Measurements from ENCODE around the gene ARHGEF1. TPM values are rescaled to one million over a fixed set of nuclear protein-coding genes. Genes with fewer than 3 reads are reported as not detected.

ARHGEF1 gene
- total RNA-seq: 646 and 661 TPM in 2 replicates
- 196 TPM for total RNA-seq (2013)
- 886 and 1,024 TPM in 2 replicates for polyA plus RNA-seq
- 150 and 301 TPM in 2 replicates for polyA minus RNA-seq

GRCh38 chr19:41882568-41883462 is at the start of gene ARHGEF1:
Gene ARHGEF1 (plus strand): TSS chr19:41883184. CDS start chr19:41888083, 4,899 bp downstream.
- peak; percentile 82 for DNase-seq
- Mint-ChIP-seq H3K4me1 (peaks cover 77% of the 10 kb centered on the region), H3K27ac (peak within 1 kb of the TSS; percentile 98), H3K9me3 (ENCODE audit: insufficient read depth) (no peaks in the 10 kb centered on the region), H3K27me3 (no peaks in the 10 kb centered on the region), H3K4me3 (peak within 1 kb of the TSS; percentile 93)
- H2AFZ ChIP-seq (ENCODE audit: insufficient read depth, low read depth, low read length, poor library complexity, severe bottlenecking): peak within 1 kb of the TSS; percentile 61
- peak within 1 kb of the TSS; percentile 87 for H3K4me2 ChIP-seq (replicated peaks; ENCODE audit: low read depth, low read length, poor library complexity, severe bottlenecking)
- peaks cover 80% of the 10 kb centered on the region for H4K20me1 ChIP-seq (ENCODE audit: control insufficient read depth, insufficient read depth, low read length, poor library complexity, severe bottlenecking)
- peaks cover 0 to 44% of the 10 kb centered on the region in 2 experiments for H3K36me3 ChIP-seq (replicated peaks in 1 of 2; ENCODE audit: control extremely low read depth in 1 of 2, control insufficient read depth in 1 of 2, extremely low read depth in 1 of 2, insufficient read depth in 2 of 2, low read length in 1 of 2)
- under 1% methylated on average over 71 of the region's 80 CpGs for WGBS (ENCODE audit: insufficient coverage)
- POLR2A ChIA-PET: interaction anchor here (0.6 to 4.3 kb wide), 10 partner anchors 10 to 76 kb away, joined by 3 to 85 read pairs (median 7); partner anchors contain the start of genes ERFL, RABAC1 and RPS19
- H3K4me1 ChIP-seq (ENCODE audit: control insufficient read depth in 2 of 2, insufficient read depth in 2 of 2, low read length in 2 of 2): peaks cover 68 to 82% of the 10 kb centered on the region in 2 donors
- TF ChIP-seq EZH2 (IDR thresholded peaks at IDR 0.05; ENCODE audit: borderline replicate concordance, insufficient read depth, low read depth, low read length, poor library complexity, severe bottlenecking): no peak
- TF ChIP-seq CTCF (IDR thresholded peaks at IDR 0.05): no peak
- H3K9ac ChIP-seq (ENCODE audit: low read length): peak within 1 kb of the TSS; percentile 94
- peaks cover 89% of the 10 kb centered on the region for H3K79me2 ChIP-seq (ENCODE audit: control insufficient read depth, insufficient read depth, low read length)
- no peaks in the 10 kb centered on the region for H3K27me3 ChIP-seq (replicated peaks in 1 of 4; ENCODE audit: control extremely low read depth in 1 of 4, control insufficient read depth in 3 of 4, insufficient read depth in 4 of 4, low read length in 3 of 4)
- H3K27ac ChIP-seq (ENCODE audit: low read length in 2 of 2): peak within 1 kb of the TSS; percentile 72 to 87
- H3K4me3 ChIP-seq (ENCODE audit: control extremely low read depth in 1 of 5, extremely low read depth in 1 of 5, insufficient read depth in 1 of 5, low read depth in 2 of 5, low read length in 4 of 5): peak within 1 kb of the TSS; percentile 83 to 100 (median 97)
- CTCF ChIA-PET: interaction anchor here (0.5 to 7.3 kb wide), 7 partner anchors 9 to 152 kb away, joined by 3 to 180 read pairs (median 8); partner anchors contain the start of genes CD79A and RPS19
- ATAC-seq (ENCODE audit: low read depth): peak; percentile 23
- intact Hi-C loops (cut with micrococcal nuclease): loop anchor here (5.0 kb wide), 1 partner anchor 194 kb away; the partner anchor contains the start of gene ZNF574
- H3K9me3 ChIP-seq (ENCODE audit: control extremely low read depth in 1 of 3, control insufficient read depth in 2 of 3, insufficient read depth in 1 of 3, low read length in 2 of 3): no peaks in the 10 kb centered on the region
